Neuronal stem cell (in vitro differentiated cells): Measurements from ENCODE around the gene CACNA1A.

Experiments
- DNase-seq: peaks from one replicate; pipeline ENCODE4 v3.0.0-alpha.2; 2013; ENCODE audit warnings: low spot score
- H2AFZ ChIP-seq: one replicate; pipeline ENCODE4 v1.6.1; 2013; ENCODE audit warnings: mild to moderate bottlenecking, low read length, inconsistent platforms
- H2AK5ac ChIP-seq: 2 replicates; pipeline ENCODE4 v1.6.1; 2013; ENCODE audit warnings: low read depth, mild to moderate bottlenecking, inconsistent platforms, low read length, moderate library complexity, mixed read lengths
- H2BK120ac ChIP-seq: 2 replicates; pipeline ENCODE4 v1.6.1; 2013; ENCODE audit warnings: low read depth, mild to moderate bottlenecking, inconsistent platforms, low read length, moderate library complexity, mixed read lengths
- H2BK12ac ChIP-seq: one replicate; pipeline ENCODE4 v1.6.1; 2013; ENCODE audit warnings: low read length, inconsistent platforms
- H2BK15ac ChIP-seq: 2 replicates; pipeline ENCODE4 v1.6.1; 2013; ENCODE audit warnings: mild to moderate bottlenecking, low read length, inconsistent platforms, mixed read lengths
- H2BK5ac ChIP-seq: one replicate; pipeline ENCODE4 v1.6.1; 2013; ENCODE audit warnings: inconsistent platforms, mild to moderate bottlenecking, low read length, moderate library complexity
- H3K14ac ChIP-seq: one replicate; pipeline ENCODE4 v1.6.1; 2013; ENCODE audit warnings: low read length, inconsistent platforms
- H3K18ac ChIP-seq: 2 replicates; pipeline ENCODE4 v1.6.1; 2013; ENCODE audit warnings: low read length, inconsistent platforms
- H3K23ac ChIP-seq: 2 replicates; pipeline ENCODE4 v1.6.1; 2013; ENCODE audit warnings: low read depth, mild to moderate bottlenecking, mixed read lengths, low read length, inconsistent platforms; ENCODE audit not compliant: poor library complexity
- H3K27ac ChIP-seq: replicated peaks from 3 replicates; pipeline ENCODE4 v1.5.1; 2013; ENCODE audit warnings: low read length, inconsistent platforms
- H3K27me3 ChIP-seq, 3 experiments: 2 replicates each; pipeline ENCODE4 v1.6.1; 2013; ENCODE audit warnings: low read length in 3 of 3, mild to moderate bottlenecking in 2 of 3, inconsistent platforms in 1 of 3, low read depth in 1 of 3, mixed read lengths in 1 of 3, moderate library complexity in 1 of 3; ENCODE audit not compliant: control insufficient read depth in 3 of 3, insufficient read depth in 3 of 3
- H3K36me3 ChIP-seq, 2 donors: replicated peaks in 1 of 2; 2 replicates each; pipeline ENCODE4 v1.6.1; 2013; ENCODE audit warnings: low read length in 2 of 2; ENCODE audit not compliant: control insufficient read depth in 2 of 2, insufficient read depth in 2 of 2
- H3K4ac ChIP-seq: 2 replicates; pipeline ENCODE4 v1.6.1; 2013; ENCODE audit warnings: inconsistent platforms, mild to moderate bottlenecking, low read length, moderate library complexity
- H3K4me1 ChIP-seq, 2 donors: 1 replicate in 1 of 2; 2 replicates in 1 of 2; pipeline ENCODE4 v1.6.1; 2013; ENCODE audit warnings: low read length in 2 of 2, low read depth in 1 of 2; ENCODE audit not compliant: control insufficient read depth in 2 of 2, insufficient read depth in 1 of 2
- H3K4me2 ChIP-seq: one replicate; pipeline ENCODE4 v1.6.1; 2013; ENCODE audit warnings: mild to moderate bottlenecking, low read length, inconsistent platforms; ENCODE audit not compliant: insufficient read depth, poor library complexity, severe bottlenecking
- H3K4me3 ChIP-seq, 2 donors: 2 replicates each; pipeline ENCODE4 v1.5.1; 2013; ENCODE audit warnings: low read length in 2 of 2, mild to moderate bottlenecking in 2 of 2, inconsistent platforms in 1 of 2, moderate library complexity in 1 of 2
- H3K79me1 ChIP-seq: one replicate; pipeline ENCODE4 v1.6.1; 2013; ENCODE audit warnings: low read depth, mild to moderate bottlenecking, inconsistent platforms, low read length, moderate library complexity
- H3K9ac ChIP-seq: one replicate; pipeline ENCODE4 v1.6.1; 2013; ENCODE audit warnings: mild to moderate bottlenecking, low read depth, low read length, inconsistent platforms; ENCODE audit not compliant: poor library complexity
- H3K9me3 ChIP-seq, 2 donors: replicated peaks in 1 of 2; 2 replicates each; pipeline versions ENCODE3 to v1.6.1; 2013; ENCODE audit warnings: low read length in 2 of 2, mild to moderate bottlenecking in 2 of 2, inconsistent platforms in 1 of 2, low read depth in 1 of 2, mixed read lengths in 1 of 2, moderate library complexity in 1 of 2; ENCODE audit not compliant: control insufficient read depth in 2 of 2, insufficient read depth in 1 of 2
- H4K8ac ChIP-seq: one replicate; pipeline ENCODE4 v1.6.1; 2013; ENCODE audit warnings: low read depth, mild to moderate bottlenecking, inconsistent platforms, low read length, moderate library complexity
- H4K91ac ChIP-seq: one replicate; pipeline ENCODE4 v1.6.1; 2013; ENCODE audit warnings: low read length, low read depth, mild to moderate bottlenecking, inconsistent platforms; ENCODE audit not compliant: poor library complexity
- WGBS, 2 donors: extraction: QIAGEN DNeasy Blood & Tissue Kit; methylation state at CpG; one replicate each; pipeline ENCODE4 v1.1.7; 2013; ENCODE audit warnings: missing lambda C conversion rate in 2 of 2, mixed read lengths in 1 of 2; ENCODE audit not compliant: insufficient read length in 2 of 2, insufficient replicate concordance in 1 of 2; ENCODE audit errors: extremely low coverage in 2 of 2; 5-methylcytosine and 5-hydroxymethylcytosine counted together

CACNA1A gene

GRCh38 chr19:13410946-13411345 lies 95.3 kb downstream of the CACNA1A start:
- no CpG with 5 or more reads among the region's 1 CpG for WGBS, 2 donors
- H3K27me3 ChIP-seq = no peaks in the 10 kb centered on the region

DNA sequence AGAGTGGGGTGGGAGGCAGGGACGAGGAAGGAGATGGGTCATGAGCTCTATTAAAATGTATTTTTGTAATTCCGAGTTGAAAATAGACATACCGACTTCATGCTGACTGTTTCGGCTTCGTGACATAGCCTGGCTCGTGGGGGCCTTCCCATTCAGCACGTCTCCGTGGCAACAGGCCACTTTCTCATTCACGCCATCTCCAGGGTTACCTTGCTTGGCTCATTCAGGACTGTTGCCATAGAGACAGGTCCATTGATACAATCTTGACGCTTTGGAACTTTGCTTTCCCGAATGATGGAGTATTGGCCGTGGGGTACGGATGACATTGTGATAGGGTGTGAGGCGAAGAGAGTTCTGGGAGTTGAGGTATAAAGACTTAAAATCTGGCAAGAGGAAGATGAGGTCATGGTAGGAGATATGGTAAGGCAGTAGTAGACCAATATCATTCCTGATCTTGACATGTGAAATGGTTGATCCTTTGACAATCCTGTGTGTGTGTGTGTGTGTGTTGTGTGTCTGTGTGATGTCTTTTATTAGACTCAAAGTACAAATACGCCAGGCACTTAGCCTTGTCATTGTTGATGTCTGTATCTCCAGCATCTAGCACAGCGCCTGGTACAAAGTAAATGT lies 97.3 kb downstream of the CACNA1A start:
- no peak overlapping the region for H2BK5ac ChIP-seq
- peak; percentile 58 for DNase-seq
- H3K36me3 ChIP-seq = peaks cover 0 to 4% of the 10 kb centered on the region in 2 donors
- H3K9me3 ChIP-seq = no peaks in the 10 kb centered on the region
- no peaks in the 10 kb centered on the region for H3K79me1 ChIP-seq
- H3K27ac ChIP-seq = no peak overlapping the region
- H3K9ac ChIP-seq = no peak overlapping the region
- no peaks in the 10 kb centered on the region for H3K27me3 ChIP-seq
- H4K91ac ChIP-seq = no peak overlapping the region
- no peak overlapping the region for H2BK12ac ChIP-seq
- H2BK15ac ChIP-seq = no peak overlapping the region
- peak overlapping the region; percentile 22 for H3K4me2 ChIP-seq
- H3K18ac ChIP-seq = no peak overlapping the region
- H4K8ac ChIP-seq = no peak overlapping the region
- H3K4me1 ChIP-seq = peaks cover 14% of the 10 kb centered on the region in 2 donors
- no peak overlapping the region for H2AK5ac ChIP-seq
- no peak overlapping the region for H3K14ac ChIP-seq
- H3K23ac ChIP-seq = no peak overlapping the region
- H2AFZ ChIP-seq = no peak overlapping the region
- no peak overlapping the region for H3K4me3 ChIP-seq
- H3K4ac ChIP-seq = no peak overlapping the region
- no peak overlapping the region for H2BK120ac ChIP-seq
- no CpG with 5 or more reads among the region's 16 CpGs for WGBS, 2 donors

More at GRCh38 chr19:13410946-13411345, 95.3 kb downstream of the CACNA1A start:
- Histone ChIP-seq H3K79me1 (no peaks in the 10 kb centered on the region), H3K4me2 (no peak overlapping the region), H3K23ac (no peak overlapping the region), H2BK15ac (no peak overlapping the region), H3K18ac (no peak overlapping the region), H3K4me1 (peaks cover 12 to 14% of the 10 kb centered on the region in 2 donors), H2BK12ac (no peak overlapping the region), H3K14ac (no peak overlapping the region), H3K4me3 (no peak overlapping the region), H3K9me3 (no peaks in the 10 kb centered on the region), H4K8ac (no peak overlapping the region), H4K91ac (no peak overlapping the region), H2BK5ac (no peak overlapping the region), H3K4ac (no peak overlapping the region), H2BK120ac (no peak overlapping the region), H3K27ac (no peak overlapping the region), H2AFZ (no peak overlapping the region), H3K36me3 (peaks cover 0 to 4% of the 10 kb centered on the region in 2 donors), H3K9ac (no peak overlapping the region), H2AK5ac (no peak overlapping the region)
- no peak for DNase-seq

- no CpG with 5 or more reads among the region's 7 CpGs for WGBS, 2 donors
- Histone ChIP-seq H3K4me3 (no peak overlapping the region), H2BK15ac (no peak overlapping the region), H3K9me3 (no peaks in the 10 kb centered on the region), H3K4me2 (no peak overlapping the region), H3K4me1 (peaks cover 10 to 11% of the 10 kb centered on the region in 2 donors), H3K27me3 (no peaks in the 10 kb centered on the region), H3K18ac (no peak overlapping the region), H2BK12ac (no peak overlapping the region), H4K8ac (no peak overlapping the region), H2AFZ (no peak overlapping the region), H3K9ac (no peak overlapping the region), H2BK120ac (no peak overlapping the region), H2BK5ac (no peak overlapping the region), H2AK5ac (no peak overlapping the region), H3K23ac (no peak overlapping the region), H3K14ac (no peak overlapping the region), H3K27ac (no peak overlapping the region), H3K4ac (no peak overlapping the region), H3K79me1 (no peaks in the 10 kb centered on the region), H3K36me3 (peaks cover 0 to 4% of the 10 kb centered on the region in 2 donors), H4K91ac (no peak overlapping the region)
- no peak for DNase-seq
These were observed 102.0 kb downstream of the CACNA1A start for GRCh38 chr19:13404236-13404635.

DNA sequence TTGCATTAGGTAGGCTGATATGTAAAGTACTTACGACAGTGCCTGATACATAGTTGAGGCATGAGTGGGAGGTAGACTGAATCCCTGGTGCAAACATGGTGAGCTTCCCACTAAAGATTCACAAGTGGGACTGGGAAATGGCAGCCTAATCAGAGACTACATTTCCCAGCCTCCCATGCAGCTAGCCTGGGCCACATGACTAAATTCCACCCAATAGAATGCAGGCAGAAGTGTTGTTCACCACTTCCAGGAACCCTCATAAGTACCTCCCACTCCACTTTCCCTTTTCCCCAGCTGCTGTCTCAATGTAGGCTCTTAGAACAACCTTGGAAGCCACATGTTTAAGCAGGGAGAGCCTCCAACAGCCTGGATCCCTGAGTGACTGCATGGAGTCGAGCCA lies 104.9 kb downstream of the CACNA1A start:
- no peak overlapping the region for H3K4me3 ChIP-seq
- no peak for DNase-seq
- no peak overlapping the region for H3K14ac ChIP-seq

More for the DNA sequence above, 104.9 kb downstream of the CACNA1A start:
- Histone ChIP-seq H2BK5ac (no peak overlapping the region), H3K9me3 (no peaks in the 10 kb centered on the region), H3K4ac (no peak overlapping the region), H2AK5ac (no peak overlapping the region), H3K18ac (no peak overlapping the region), H4K91ac (no peak overlapping the region), H4K8ac (no peak overlapping the region), H2BK15ac (no peak overlapping the region), H3K27ac (no peak overlapping the region), H3K9ac (no peak overlapping the region), H3K27me3 (peaks cover 0 to 2% (median 0%) of the 10 kb centered on the region in 3 experiments), H3K4me2 (no peak overlapping the region), H2AFZ (no peak overlapping the region), H3K36me3 (no peaks in the 10 kb centered on the region), H2BK120ac (no peak overlapping the region), H2BK12ac (no peak overlapping the region), H3K23ac (no peak overlapping the region), H3K79me1 (no peaks in the 10 kb centered on the region), H3K4me1 (peaks cover 0 to 2% of the 10 kb centered on the region in 2 donors)
- no CpG with 5 or more reads among the region's 2 CpGs for WGBS, 2 donors
